ENCODE data around the gene STYXL1. TPM values are rescaled to one million over a fixed set of nuclear protein-coding genes. Genes with fewer than 3 reads are reported as not detected.
"Not testable (repeated sequence)": the region's sequence is repeated elsewhere in the genome, so short reads cannot be mapped to it uniquely, and the experiment has no call there.

STYXL1 gene
- total and polyA plus RNA-seq, 2 experiments from 2014 or later: 56.3 to 70.1 TPM

GRCh38 chr7:76054123-76055120, 6.6 kb upstream of the STYXL1 start:
- peaks cover 21% of the 10 kb centered on the region for H4K20me1 ChIP-seq (ENCODE audit: insufficient read depth, poor library complexity, severe bottlenecking)
- WGBS (ENCODE audit: low lambda C conversion rate, missing lambda C conversion rate): 84% methylated on average over 18 of the region's 18 CpGs

GRCh38 chr7:76053461-76053860, 5.7 kb upstream of the STYXL1 start:
- Histone ChIP-seq H3K27me3 (no peaks in the 10 kb centered on the region), H3K9me2 (replicated peaks; ENCODE audit: insufficient read depth) (no peaks in the 10 kb centered on the region), H2AFZ (no peak overlapping the region), H3K4me2 (no peak overlapping the region), H3K9me3 (ENCODE audit: low read depth) (no peaks in the 10 kb centered on the region), H3K4me1 (ENCODE audit: insufficient read depth) (peaks cover 16% of the 10 kb centered on the region), H3K79me2 (peaks cover 80% of the 10 kb centered on the region), H3K36me3 (replicated peaks; ENCODE audit: insufficient read depth, low read depth) (no peaks in the 10 kb centered on the region), H3K27ac (peak overlapping the region; percentile 26), H4K20me1 (ENCODE audit: insufficient read depth, poor library complexity, severe bottlenecking) (peaks cover 21% of the 10 kb centered on the region), H3K4me3 (no peak overlapping the region)
- no peak for TF ChIP-seq EZH2 (IDR thresholded peaks at IDR 0.05; ENCODE audit: borderline replicate concordance)
- TF ChIP-seq EZH2phosphoT487 (IDR thresholded peaks at IDR 0.05; ENCODE audit: low read depth, severe bottlenecking, unreplicated experiment): no peak
- TF ChIP-seq CTCF (IDR thresholded peaks at IDR 0.05; ENCODE audit: poor library complexity): no peak
- no peak for DNase-seq (ENCODE audit: low spot score)
- WGBS (ENCODE audit: low lambda C conversion rate, missing lambda C conversion rate): 89% methylated on average over 6 of the region's 6 CpGs

More at GRCh38 chr7:76054123-76055120, 6.6 kb upstream of the STYXL1 start:
- H3K79me2 ChIP-seq: peaks cover 71% of the 10 kb centered on the region
- no peaks in the 10 kb centered on the region for H3K9me2 ChIP-seq (replicated peaks; ENCODE audit: insufficient read depth)
- no peaks in the 10 kb centered on the region for H3K36me3 ChIP-seq (replicated peaks; ENCODE audit: insufficient read depth, low read depth)
- H3K4me3 ChIP-seq: no peak overlapping the region
- TF ChIP-seq EZH2phosphoT487 (IDR thresholded peaks at IDR 0.05; ENCODE audit: low read depth, severe bottlenecking, unreplicated experiment) (no peak), CTCF (IDR thresholded peaks at IDR 0.05; ENCODE audit: poor library complexity) (no peak), EZH2 (IDR thresholded peaks at IDR 0.05; ENCODE audit: borderline replicate concordance) (no peak)
- H2AFZ ChIP-seq: no peak overlapping the region
- no peaks in the 10 kb centered on the region for H3K27me3 ChIP-seq
- peaks cover 10% of the 10 kb centered on the region for H3K4me1 ChIP-seq (ENCODE audit: insufficient read depth)
- H3K9me3 ChIP-seq (ENCODE audit: low read depth): no peaks in the 10 kb centered on the region
- peak overlapping the region; percentile 69 for H3K27ac ChIP-seq
- H3K4me2 ChIP-seq: no peak overlapping the region
- peak; percentile 66 for DNase-seq (ENCODE audit: low spot score)

- H3K4me3 ChIP-seq; H3K27me3 ChIP-seq; H3K9me2 ChIP-seq (replicated peaks; ENCODE audit: insufficient read depth); H3K4me2 ChIP-seq; H2AFZ ChIP-seq; H3K27ac ChIP-seq; H3K36me3 ChIP-seq (replicated peaks; ENCODE audit: insufficient read depth, low read depth); H3K9me3 ChIP-seq (ENCODE audit: low read depth); DNase-seq (ENCODE audit: low spot score): not testable (repeated sequence)
- Histone ChIP-seq H3K4me1 (ENCODE audit: insufficient read depth) (peaks cover 16% of the 10 kb centered on the region), H3K79me2 (peaks cover 86% of the 10 kb centered on the region), H4K20me1 (ENCODE audit: insufficient read depth, poor library complexity, severe bottlenecking) (peaks cover 21% of the 10 kb centered on the region)
- WGBS (ENCODE audit: low lambda C conversion rate, missing lambda C conversion rate): 96% methylated on average over 8 of the region's 8 CpGs
These were observed 4.9 kb upstream of the STYXL1 start for GRCh38 chr7:76052681-76053080.

GRCh38 chr7:76051840-76052239, 4.0 kb upstream of the STYXL1 start:
- TF ChIP-seq EZH2 (IDR thresholded peaks at IDR 0.05; ENCODE audit: borderline replicate concordance) (no peak), CTCF (IDR thresholded peaks at IDR 0.05; ENCODE audit: poor library complexity) (no peak), EZH2phosphoT487 (IDR thresholded peaks at IDR 0.05; ENCODE audit: low read depth, severe bottlenecking, unreplicated experiment) (no peak)
- Histone ChIP-seq H3K4me2 (no peak overlapping the region), H3K36me3 (replicated peaks; ENCODE audit: insufficient read depth, low read depth) (no peaks in the 10 kb centered on the region), H3K9me2 (replicated peaks; ENCODE audit: insufficient read depth) (no peaks in the 10 kb centered on the region), H3K79me2 (peaks cover 92% of the 10 kb centered on the region), H3K9me3 (ENCODE audit: low read depth) (no peaks in the 10 kb centered on the region), H3K27ac (no peak overlapping the region), H3K27me3 (no peaks in the 10 kb centered on the region), H2AFZ (no peak overlapping the region), H3K4me3 (no peak overlapping the region), H4K20me1 (ENCODE audit: insufficient read depth, poor library complexity, severe bottlenecking) (peaks cover 21% of the 10 kb centered on the region), H3K4me1 (ENCODE audit: insufficient read depth) (peaks cover 17% of the 10 kb centered on the region)
- DNase-seq (ENCODE audit: low spot score): no peak
- WGBS (ENCODE audit: low lambda C conversion rate, missing lambda C conversion rate): 93% methylated on average over 4 of the region's 4 CpGs
